ENCODE results near the gene ABCB1. TPM values are rescaled to one million over a fixed set of nuclear protein-coding genes. Genes with fewer than 3 reads are reported as not detected.

ABCB1 gene
- total RNA-seq, 4 donors from 2014 or later, result 0.22 to 0.56 (median 0.30) TPM

GRCh38 chr7:87628780-87629569 is 28.3 kb upstream of the ABCB1 start:
- intact Hi-C loops (cut with DNase I; ENCODE audit: low total_unique reads), result loop anchor here (5.0 kb wide), 1 partner anchor 248 kb away; the partner anchor contains the start of genes DBF4 and SLC25A40
- peaks cover 0 to 4% of the 10 kb centered on the region in 2 donors for H3K4me1 ChIP-seq

DNA sequence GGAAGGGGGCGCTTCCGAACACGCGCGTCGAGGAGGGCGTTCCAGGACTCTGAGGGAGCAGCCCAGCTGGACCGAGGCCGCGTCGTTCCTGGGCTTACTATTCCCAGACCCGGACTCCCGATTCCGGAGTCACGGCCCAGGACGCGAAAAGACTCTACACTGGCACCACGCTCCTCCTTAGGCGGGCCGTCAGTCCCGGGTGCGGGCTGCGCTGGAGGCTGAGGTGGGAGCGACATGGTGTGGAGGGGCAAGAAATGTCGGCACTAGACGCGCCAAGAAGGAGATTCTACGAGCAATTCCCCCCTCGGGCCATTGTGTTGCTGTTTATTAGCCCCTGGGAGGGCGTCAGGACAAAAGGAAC is 26.9 kb upstream of the ABCB1 start:
- ATAC-seq (peak; percentile 33 to 38), DNase-seq (no peak)
- peak overlapping the region; percentile 72 to 78 (median 72) for H3K4me3 ChIP-seq
- in situ Hi-C loops (cut with MboI; ENCODE audit: low sequenced_read_pairs in 4 of 4) (no loop called here), intact Hi-C loops (cut with DNase I; ENCODE audit: low total_unique reads) (loop anchor here (5.0 kb wide), 1 partner anchor 250 kb away; the partner anchor contains the start of genes DBF4 and SLC25A40)
- H3K27ac ChIP-seq, result peak overlapping the region; percentile 9 to 56 (median 54)
- peaks cover 0 to 4% of the 10 kb centered on the region in 2 donors for H3K4me1 ChIP-seq
- no peaks in the 10 kb centered on the region for H3K9me3 ChIP-seq
- TF ChIP-seq POLR2A (IDR thresholded peaks at IDR 0.05) (no peak), CTCF (IDR thresholded peaks at IDR 0.05 in 4 of 5, conservative IDR thresholded peaks at IDR 0.05 in 1 of 5) (no peak)
- H3K36me3 ChIP-seq, result no peaks in the 10 kb centered on the region
- no peaks in the 10 kb centered on the region for H3K27me3 ChIP-seq

More at GRCh38 chr7:87628780-87629569, 28.3 kb upstream of the ABCB1 start:
- in situ Hi-C loops (cut with MboI; ENCODE audit: low sequenced_read_pairs in 4 of 4), result no loop called here
- Histone ChIP-seq H3K36me3 (no peaks in the 10 kb centered on the region), H3K27ac (peak overlapping the region; percentile 19 to 55 (median 53)), H3K4me3 (peak overlapping the region; percentile 72 to 78 (median 72)), H3K27me3 (no peaks in the 10 kb centered on the region), H3K9me3 (no peaks in the 10 kb centered on the region)
- peak in 1 of 2 donors; percentile 13 for DNase-seq
- TF ChIP-seq POLR2A (IDR thresholded peaks at IDR 0.05) (no peak), CTCF (IDR thresholded peaks at IDR 0.05 in 4 of 5, conservative IDR thresholded peaks at IDR 0.05 in 1 of 5) (no peak)
- ATAC-seq, result peak; percentile 30 to 49

GRCh38 chr7:87625101-87625500 is 24.4 kb upstream of the ABCB1 start:
- H3K4me1 ChIP-seq, result peaks cover 0 to 4% of the 10 kb centered on the region in 2 donors
- intact Hi-C loops (cut with DNase I; ENCODE audit: low total_unique reads) (loop anchor here (5.0 kb wide), 1 partner anchor 252 kb away; the partner anchor contains the start of genes DBF4 and SLC25A40), in situ Hi-C loops (cut with MboI; ENCODE audit: low sequenced_read_pairs in 4 of 4) (no loop called here)
- peaks cover 0 to under 1% (median 0%) of the 10 kb centered on the region in 3 donors for H3K9me3 ChIP-seq
- H3K27me3 ChIP-seq, result no peaks in the 10 kb centered on the region
- no peak overlapping the region for H3K27ac ChIP-seq
- TF ChIP-seq POLR2A (IDR thresholded peaks at IDR 0.05), result no peak
- TF ChIP-seq CTCF (IDR thresholded peaks at IDR 0.05 in 4 of 5, conservative IDR thresholded peaks at IDR 0.05 in 1 of 5), result no peak
- H3K4me3 ChIP-seq, result no peak overlapping the region
- H3K36me3 ChIP-seq, result no peaks in the 10 kb centered on the region
- DNase-seq, result no peak
- no peak for ATAC-seq

DNA sequence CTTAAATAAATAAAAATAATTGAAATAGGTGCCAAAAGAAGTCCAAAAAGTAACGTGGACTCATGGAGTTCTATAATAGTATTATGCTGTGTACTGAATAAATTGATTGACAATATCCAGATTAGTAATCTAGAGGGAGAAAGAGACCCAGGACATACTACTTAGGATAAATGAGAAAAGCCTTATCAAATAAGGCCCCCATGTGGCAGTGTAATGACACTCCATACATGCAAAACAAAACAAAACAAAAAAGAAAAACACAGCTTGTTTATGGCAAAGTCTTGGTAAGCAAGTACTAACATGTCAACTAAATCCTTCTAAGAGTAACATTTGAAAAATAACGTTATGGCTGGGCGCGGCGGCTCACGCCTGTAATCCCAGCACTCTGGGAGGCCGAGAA is 23.9 kb upstream of the ABCB1 start:
- Histone ChIP-seq H3K27me3 (no peaks in the 10 kb centered on the region), H3K4me1 (peaks cover 0 to 4% of the 10 kb centered on the region in 2 donors), H3K9me3 (peaks cover 0 to 4% (median 0%) of the 10 kb centered on the region in 3 donors), H3K27ac (no peak overlapping the region), H3K4me3 (no peak overlapping the region), H3K36me3 (no peaks in the 10 kb centered on the region)
- ATAC-seq (no peak), DNase-seq (no peak)
- in situ Hi-C loops (cut with MboI; ENCODE audit: low sequenced_read_pairs in 4 of 4) (no loop called here), intact Hi-C loops (cut with DNase I; ENCODE audit: low total_unique reads) (loop anchor here (5.0 kb wide), 1 partner anchor 253 kb away; the partner anchor contains the start of genes DBF4 and SLC25A40)
- no peak for TF ChIP-seq POLR2A (IDR thresholded peaks at IDR 0.05)
- TF ChIP-seq CTCF (IDR thresholded peaks at IDR 0.05 in 4 of 5, conservative IDR thresholded peaks at IDR 0.05 in 1 of 5), result no peak
